HepG2 (cell line): ENCODE results near the gene MYO15A. TPM values are rescaled to one million over a fixed set of nuclear protein-coding genes. Genes with fewer than 3 reads are reported as not detected.

ENCODE experiments used
- DMAP1 ChIP-seq: IDR thresholded peaks from 2 replicates; pipeline ENCODE4 v1.6.1; 2016
- DNMT3B ChIP-seq: conservative IDR thresholded peaks from 2 replicates; pipeline ENCODE4 v1.6.1; 2016; ENCODE audit warnings: missing biosample characterization, control low read depth
- DR1 ChIP-seq: sonication (generic); formaldehyde crosslinking; IDR thresholded peaks from 2 replicates; pipeline ENCODE4 v1.8.0; 2021; ENCODE audit warnings: mild to moderate bottlenecking, missing genetic modification reagents, inconsistent platforms
- EP300 ChIP-seq, 3 experiments: sonication (generic) in 1 of 3; formaldehyde crosslinking in 1 of 3; IDR thresholded peaks; 2 replicates each; pipeline versions ENCODE4 v1.5.1 to v1.6.1; 2011 to 2020; ENCODE audit warnings: low read depth in 2 of 3, low read length in 2 of 3, borderline replicate concordance in 1 of 3, improper control_type of control experiment in 1 of 3, mild to moderate bottlenecking in 1 of 3, missing genetic modification reagents in 1 of 3, moderate library complexity in 1 of 3
- HES4 ChIP-seq: sonication (generic); formaldehyde crosslinking; IDR thresholded peaks from 2 replicates; pipeline ENCODE4 v1.9.0; 2021; ENCODE audit warnings: mild to moderate bottlenecking, missing genetic modification reagents, borderline replicate concordance
- KMT2B ChIP-seq: IDR thresholded peaks from 2 replicates; pipeline ENCODE4 v1.6.1; 2016; ENCODE audit warnings: missing genetic modification reagents, missing compliant biosample characterization
- MEIS1 ChIP-seq: sonication (generic); formaldehyde crosslinking; IDR thresholded peaks from 2 replicates; pipeline ENCODE4 v1.9.0; 2021; ENCODE audit warnings: mild to moderate bottlenecking, missing genetic modification reagents, moderate library complexity, borderline replicate concordance
- NFIC ChIP-seq: IDR thresholded peaks from 2 replicates; pipeline ENCODE4 v1.6.1; 2012; ENCODE audit warnings: mild to moderate bottlenecking, low read length, inconsistent platforms
- SP1 ChIP-seq, 2 experiments: fragments of 450-650 bp in 1 of 2; sonication (generic) in 1 of 2; formaldehyde crosslinking in 1 of 2; IDR thresholded peaks; 2 replicates each; pipeline versions ENCODE4 v1.4.0 to v1.6.1; 2016 to 2020; ENCODE audit warnings: missing genetic modification reagents in 1 of 2
- YEATS4 ChIP-seq: sonication (generic); formaldehyde crosslinking; IDR thresholded peaks from 2 replicates; pipeline ENCODE4 v1.4.0; 2020; ENCODE audit warnings: missing genetic modification reagents, borderline replicate concordance
- ZNF205 ChIP-seq: IDR thresholded peaks from 2 replicates; pipeline ENCODE4 v1.6.1; 2018; ENCODE audit warnings: missing biosample characterization, missing genetic modification reagents
- ZNF589 ChIP-seq: sonication (generic); formaldehyde crosslinking; conservative IDR thresholded peaks from 2 replicates; pipeline ENCODE4 v1.8.0; 2022; ENCODE audit warnings: mild to moderate bottlenecking, moderate library complexity, missing genetic modification reagents
- polyA plus RNA-seq, 8 experiments: library from polyadenylated mRNA; depleted of rRNA in 3 of 8; stranded (reverse) in 7 of 8; unstranded in 1 of 8; fragments of >200 nt; fragmentation: Illumina TruSeq in 4 of 8; extraction: Trizol in 4 of 8; gene quantifications; 2 replicates each; pipeline versions ENCODE4 v1.2.1 to v1.2.3, GENCODE V29; 2011 to 2016; ENCODE audit warnings: low read depth in 4 of 8, missing spikeins in 1 of 8, mixed read lengths in 1 of 8; ENCODE audit not compliant: insufficient read depth in 1 of 8
- total RNA-seq, 5 experiments: library from RNA; depleted of rRNA; stranded (reverse); fragments of >200 nt; fragmentation: Illumina TruSeq; extraction: Trizol; gene quantifications; 2 replicates each; pipeline ENCODE4 v1.2.3, GENCODE V29; 2016; ENCODE audit warnings: low read depth in 1 of 5
- TF ChIP-seq, protein P1 (sequence below): sonication (generic); formaldehyde crosslinking; IDR thresholded peaks from 2 replicates; pipeline ENCODE4 v1.4.0; 2020; ENCODE audit warnings: mild to moderate bottlenecking, missing genetic modification reagents
- TF ChIP-seq, protein P2 (sequence below): sonication (generic); formaldehyde crosslinking; IDR thresholded peaks from 2 replicates; pipeline ENCODE4 v1.5.1; 2020; ENCODE audit warnings: missing genetic modification reagents, mild to moderate bottlenecking, borderline replicate concordance
- TF ChIP-seq, protein P3 (sequence below): sonication (generic); formaldehyde crosslinking; IDR thresholded peaks from 2 replicates; pipeline ENCODE4 v1.5.0; 2020; ENCODE audit warnings: mild to moderate bottlenecking, missing genetic modification reagents, moderate library complexity

The MYO15A gene
- total and polyA plus RNA-seq, 2 of the 13 experiments (the other 11 are each of a cell fraction or from before 2014, with no cell fraction given): 0.07 to 0.20 TPM

DNA sequence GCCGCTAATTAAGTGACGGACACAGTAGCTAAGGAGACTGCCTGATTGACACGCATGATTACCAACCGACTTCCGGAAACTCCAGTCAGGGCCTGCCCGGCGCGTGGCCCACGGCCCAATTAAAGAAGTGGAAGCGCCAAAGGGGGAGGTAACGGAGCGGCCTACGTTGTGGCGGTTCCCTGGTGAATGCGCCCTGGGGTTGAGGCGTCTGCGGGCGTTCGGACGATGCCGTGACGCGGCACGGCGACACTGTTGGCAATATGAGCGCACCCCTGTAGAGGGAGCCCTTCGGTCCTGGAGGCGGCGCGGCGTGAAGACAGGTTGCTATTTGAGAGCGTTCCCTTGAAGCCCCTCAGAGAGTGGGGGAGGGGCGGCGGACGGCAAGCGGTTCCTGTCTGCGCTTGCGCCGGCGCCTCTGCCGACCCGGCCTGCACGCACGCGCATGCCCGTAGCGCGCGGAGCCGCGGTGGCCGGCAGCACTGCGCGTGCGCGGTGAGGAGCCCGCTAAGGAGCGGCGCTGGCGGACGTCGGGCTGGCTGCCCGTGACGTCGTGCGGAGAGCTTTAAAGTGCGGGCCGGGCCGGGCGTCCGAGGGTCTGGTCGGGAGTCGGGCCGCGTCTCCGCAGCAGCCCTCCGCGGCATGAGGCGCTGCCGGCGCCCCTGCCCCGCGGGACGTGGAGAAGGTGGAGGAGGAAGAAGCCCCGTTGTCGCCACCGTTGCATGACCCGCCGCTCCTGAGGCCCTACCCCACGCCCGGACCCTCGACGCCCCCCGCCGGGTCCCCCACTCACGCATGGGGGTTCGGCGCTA is 75.0 kb downstream of the MYO15A start, which contains the start of gene ALKBH5 (continued):
- no peak for TF ChIP-seq NFIC
- TF ChIP-seq EP300 (IDR thresholded peaks at IDR 0.05; ENCODE audit: low read depth in 2 of 2, low read length in 2 of 2): peak in 1 of 2 experiments; percentile 32; a peak in 1 of 4 replicates
- TF ChIP-seq EP300 (CRISPR knock-in tag; IDR thresholded peaks at IDR 0.05; ENCODE audit: borderline replicate concordance): no peak
- TF ChIP-seq DMAP1 (CRISPR knock-in tag): peak; percentile 62; the same call in 1 of the 2 replicates
- TF ChIP-seq SP1 (IDR thresholded peaks at IDR 0.05): no peak
- peak; percentile 58 for TF ChIP-seq SP1 (CRISPR knock-in tag; IDR thresholded peaks at IDR 0.05)
- TF ChIP-seq DR1 (CRISPR knock-in tag): peak; percentile 21; the same call in 1 of the 2 replicates
- TF ChIP-seq, protein P1, sequence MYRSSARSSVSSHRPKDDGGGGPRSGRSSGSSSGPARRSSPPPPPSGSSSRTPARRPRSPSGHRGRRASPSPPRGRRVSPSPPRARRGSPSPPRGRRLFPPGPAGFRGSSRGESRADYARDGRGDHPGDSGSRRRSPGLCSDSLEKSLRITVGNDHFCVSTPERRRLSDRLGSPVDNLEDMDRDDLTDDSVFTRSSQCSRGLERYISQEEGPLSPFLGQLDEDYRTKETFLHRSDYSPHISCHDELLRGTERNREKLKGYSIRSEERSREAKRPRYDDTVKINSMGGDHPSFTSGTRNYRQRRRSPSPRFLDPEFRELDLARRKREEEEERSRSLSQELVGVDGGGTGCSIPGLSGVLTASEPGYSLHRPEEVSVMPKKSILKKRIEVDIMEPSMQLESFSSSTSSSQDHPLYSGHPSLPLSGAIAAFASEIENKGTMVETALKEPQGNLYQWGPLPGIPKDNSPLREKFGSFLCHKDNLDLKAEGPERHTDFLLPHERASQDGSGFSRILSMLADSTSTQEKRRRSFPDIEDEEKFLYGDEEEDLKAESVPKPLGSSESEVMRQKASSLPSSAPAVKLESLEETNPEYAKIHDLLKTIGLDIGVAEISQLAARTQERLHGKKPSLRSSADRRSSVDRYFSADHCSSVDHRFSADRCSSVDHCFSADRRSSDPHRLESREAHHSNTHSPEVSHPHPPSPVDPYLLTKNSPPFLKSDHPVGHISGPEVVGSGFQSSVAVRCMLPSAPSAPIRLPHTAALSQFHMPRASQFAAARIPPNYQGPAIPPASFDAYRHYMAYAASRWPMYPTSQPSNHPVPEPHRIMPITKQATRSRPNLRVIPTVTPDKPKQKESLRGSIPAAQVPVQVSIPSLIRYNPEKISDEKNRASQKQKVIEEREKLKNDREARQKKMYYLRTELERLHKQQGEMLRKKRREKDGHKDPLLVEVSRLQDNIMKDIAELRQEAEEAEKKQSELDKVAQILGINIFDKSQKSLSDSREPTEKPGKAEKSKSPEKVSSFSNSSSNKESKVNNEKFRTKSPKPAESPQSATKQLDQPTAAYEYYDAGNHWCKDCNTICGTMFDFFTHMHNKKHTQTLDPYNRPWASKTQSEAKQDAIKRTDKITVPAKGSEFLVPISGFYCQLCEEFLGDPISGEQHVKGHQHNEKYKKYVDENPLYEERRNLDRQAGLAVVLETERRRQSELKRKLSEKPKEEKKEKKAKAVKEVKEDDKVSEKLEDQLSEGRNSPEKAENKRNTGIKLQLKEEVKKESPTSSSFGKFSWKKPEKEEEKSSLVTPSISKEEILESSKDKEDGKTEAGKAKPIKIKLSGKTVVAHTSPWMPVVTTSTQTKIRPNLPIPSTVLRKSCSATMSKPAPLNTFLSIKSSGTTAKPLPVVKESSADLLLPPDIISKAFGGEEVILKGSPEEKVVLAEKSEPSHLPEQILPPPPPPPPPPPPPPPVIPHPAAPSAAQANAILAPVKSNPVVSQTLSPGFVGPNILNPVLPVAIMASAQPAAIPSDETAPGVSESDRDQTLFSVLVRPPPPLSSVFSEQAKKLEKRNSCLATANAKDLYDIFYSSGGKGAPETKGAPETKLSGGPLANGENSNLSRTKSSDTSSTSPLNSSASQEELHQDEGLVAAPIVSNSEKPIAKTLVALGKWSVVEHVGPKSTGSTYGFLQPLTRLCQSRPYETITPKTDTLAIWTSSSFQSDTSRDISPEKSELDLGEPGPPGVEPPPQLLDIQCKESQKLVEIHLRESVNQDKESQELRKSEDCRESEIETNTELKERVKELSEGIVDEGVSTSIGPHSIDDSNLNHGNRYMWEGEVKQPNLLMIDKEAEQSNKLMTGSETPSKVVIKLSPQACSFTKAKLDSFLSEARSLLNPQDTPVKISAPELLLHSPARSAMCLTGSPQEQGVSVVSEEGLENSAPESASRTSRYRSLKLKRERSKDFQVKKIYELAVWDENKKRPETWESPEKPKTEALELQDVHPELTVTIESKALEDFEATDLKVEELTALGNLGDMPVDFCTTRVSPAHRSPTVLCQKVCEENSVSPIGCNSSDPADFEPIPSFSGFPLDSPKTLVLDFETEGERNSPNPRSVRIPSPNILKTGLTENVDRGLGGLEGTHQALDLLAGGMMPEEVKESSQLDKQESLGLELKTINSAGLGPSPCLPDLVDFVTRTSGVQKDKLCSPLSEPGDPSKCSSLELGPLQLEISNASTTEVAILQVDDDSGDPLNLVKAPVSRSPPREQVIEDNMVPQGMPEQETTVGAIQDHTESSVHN (CRISPR knock-in tag): no peak
- peak; percentile 42; the same call in 1 of the 2 replicates for TF ChIP-seq KMT2B (CRISPR knock-in tag)
- TF ChIP-seq, protein P2, sequence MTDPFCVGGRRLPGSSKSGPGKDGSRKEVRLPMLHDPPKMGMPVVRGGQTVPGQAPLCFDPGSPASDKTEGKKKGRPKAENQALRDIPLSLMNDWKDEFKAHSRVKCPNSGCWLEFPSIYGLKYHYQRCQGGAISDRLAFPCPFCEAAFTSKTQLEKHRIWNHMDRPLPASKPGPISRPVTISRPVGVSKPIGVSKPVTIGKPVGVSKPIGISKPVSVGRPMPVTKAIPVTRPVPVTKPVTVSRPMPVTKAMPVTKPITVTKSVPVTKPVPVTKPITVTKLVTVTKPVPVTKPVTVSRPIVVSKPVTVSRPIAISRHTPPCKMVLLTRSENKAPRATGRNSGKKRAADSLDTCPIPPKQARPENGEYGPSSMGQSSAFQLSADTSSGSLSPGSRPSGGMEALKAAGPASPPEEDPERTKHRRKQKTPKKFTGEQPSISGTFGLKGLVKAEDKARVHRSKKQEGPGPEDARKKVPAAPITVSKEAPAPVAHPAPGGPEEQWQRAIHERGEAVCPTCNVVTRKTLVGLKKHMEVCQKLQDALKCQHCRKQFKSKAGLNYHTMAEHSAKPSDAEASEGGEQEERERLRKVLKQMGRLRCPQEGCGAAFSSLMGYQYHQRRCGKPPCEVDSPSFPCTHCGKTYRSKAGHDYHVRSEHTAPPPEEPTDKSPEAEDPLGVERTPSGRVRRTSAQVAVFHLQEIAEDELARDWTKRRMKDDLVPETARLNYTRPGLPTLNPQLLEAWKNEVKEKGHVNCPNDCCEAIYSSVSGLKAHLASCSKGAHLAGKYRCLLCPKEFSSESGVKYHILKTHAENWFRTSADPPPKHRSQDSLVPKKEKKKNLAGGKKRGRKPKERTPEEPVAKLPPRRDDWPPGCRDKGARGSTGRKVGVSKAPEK (CRISPR knock-in tag): 0 out of 2 replicates have a peak, but pooled peaks have one; percentile 3
- peak; percentile 74 for TF ChIP-seq YEATS4
- 0 out of 2 replicates have a peak, but pooled peaks have one; percentile 39 for TF ChIP-seq DNMT3B (CRISPR knock-in tag)
- peak; percentile 20; the same call in 1 of the 2 replicates for TF ChIP-seq HES4 (CRISPR knock-in tag)
- TF ChIP-seq, protein P3, sequence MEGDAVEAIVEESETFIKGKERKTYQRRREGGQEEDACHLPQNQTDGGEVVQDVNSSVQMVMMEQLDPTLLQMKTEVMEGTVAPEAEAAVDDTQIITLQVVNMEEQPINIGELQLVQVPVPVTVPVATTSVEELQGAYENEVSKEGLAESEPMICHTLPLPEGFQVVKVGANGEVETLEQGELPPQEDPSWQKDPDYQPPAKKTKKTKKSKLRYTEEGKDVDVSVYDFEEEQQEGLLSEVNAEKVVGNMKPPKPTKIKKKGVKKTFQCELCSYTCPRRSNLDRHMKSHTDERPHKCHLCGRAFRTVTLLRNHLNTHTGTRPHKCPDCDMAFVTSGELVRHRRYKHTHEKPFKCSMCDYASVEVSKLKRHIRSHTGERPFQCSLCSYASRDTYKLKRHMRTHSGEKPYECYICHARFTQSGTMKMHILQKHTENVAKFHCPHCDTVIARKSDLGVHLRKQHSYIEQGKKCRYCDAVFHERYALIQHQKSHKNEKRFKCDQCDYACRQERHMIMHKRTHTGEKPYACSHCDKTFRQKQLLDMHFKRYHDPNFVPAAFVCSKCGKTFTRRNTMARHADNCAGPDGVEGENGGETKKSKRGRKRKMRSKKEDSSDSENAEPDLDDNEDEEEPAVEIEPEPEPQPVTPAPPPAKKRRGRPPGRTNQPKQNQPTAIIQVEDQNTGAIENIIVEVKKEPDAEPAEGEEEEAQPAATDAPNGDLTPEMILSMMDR (CRISPR knock-in tag): peak; percentile 70
- peak; percentile 18; the same call in 1 of the 2 replicates for TF ChIP-seq ZNF589 (CRISPR knock-in tag)
- no peak for TF ChIP-seq ZNF205
- TF ChIP-seq MEIS1 (CRISPR knock-in tag): 0 out of 2 replicates have a peak, but pooled peaks have one; percentile 78
